Bronchial epithelial cell (primary cell): ENCODE results near the gene WNK4. TPM values are rescaled to one million over a fixed set of nuclear protein-coding genes. Genes with fewer than 3 reads are reported as not detected.
"Not testable (repeated sequence)": the region's sequence is repeated elsewhere in the genome, so short reads cannot be mapped to it uniquely, and the experiment has no call there.

ENCODE experiments used
- DNase-seq: peaks from one replicate; pipeline ENCODE4 v3.0.0-alpha.2; 2010; ENCODE audit warnings: low read depth
- FAIRE-seq: peaks from 2 replicates; lab custom pipeline; 2011; peaks lifted over from hg19 to GRCh38; lab: Jason Lieb, UNC
- H3K27me3 ChIP-seq: 2 replicates; pipeline ENCODE4 v1.5.1; 2011; ENCODE audit warnings: low read length; ENCODE audit not compliant: control insufficient read depth, insufficient read depth
- H3K36me3 ChIP-seq: 2 replicates; pipeline ENCODE4 v1.5.1; 2011; ENCODE audit warnings: low read length; ENCODE audit not compliant: control insufficient read depth, insufficient read depth
- H3K4me3 ChIP-seq: 2 replicates; pipeline ENCODE4 v1.5.1; 2011; ENCODE audit warnings: mild to moderate bottlenecking, low read depth, low read length, control low read depth
- total RNA-seq: library from RNA; depleted of rRNA; stranded (reverse); fragments of >200 nt; gene quantifications from 2 replicates; pipeline ENCODE4 v1.2.1, GENCODE V29; 2014
- TF ChIP-seq, protein P1 (sequence below): IDR thresholded peaks from 2 replicates; pipeline ENCODE4 v1.5.1; 2011; ENCODE audit warnings: mild to moderate bottlenecking, moderate library complexity, low read length, control low read depth, inconsistent platforms; ENCODE audit not compliant: insufficient read depth, severe bottlenecking

Gene WNK4
- total RNA-seq, 1 donor from 2014 or later, result under 0.01 TPM

DNA sequence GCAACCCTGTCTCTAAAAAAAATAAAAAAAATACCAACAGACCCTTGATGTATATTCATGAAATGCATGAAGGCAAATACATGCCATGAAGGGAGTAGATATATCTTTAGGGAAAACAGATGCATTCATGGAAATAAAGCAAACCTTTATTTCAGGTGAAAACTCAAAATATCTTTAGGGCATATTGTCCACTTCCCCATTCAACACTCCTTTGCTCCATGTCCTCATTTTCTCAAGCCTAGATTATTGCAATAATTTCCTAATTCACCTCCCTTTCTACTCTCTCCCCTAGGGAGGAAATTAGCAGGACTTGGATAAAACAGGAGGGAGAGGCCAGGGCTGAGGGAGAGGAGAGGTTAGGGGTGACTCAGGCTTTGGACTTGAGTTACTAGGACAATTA lies 12.9 kb upstream of the WNK4 start:
- H3K4me3 ChIP-seq, result no peak overlapping the region
- H3K36me3 ChIP-seq, result no peaks in the 10 kb centered on the region
- DNase-seq (no peak), FAIRE-seq (no peak)
- H3K27me3 ChIP-seq, result no peaks in the 10 kb centered on the region
- TF ChIP-seq, protein P1, sequence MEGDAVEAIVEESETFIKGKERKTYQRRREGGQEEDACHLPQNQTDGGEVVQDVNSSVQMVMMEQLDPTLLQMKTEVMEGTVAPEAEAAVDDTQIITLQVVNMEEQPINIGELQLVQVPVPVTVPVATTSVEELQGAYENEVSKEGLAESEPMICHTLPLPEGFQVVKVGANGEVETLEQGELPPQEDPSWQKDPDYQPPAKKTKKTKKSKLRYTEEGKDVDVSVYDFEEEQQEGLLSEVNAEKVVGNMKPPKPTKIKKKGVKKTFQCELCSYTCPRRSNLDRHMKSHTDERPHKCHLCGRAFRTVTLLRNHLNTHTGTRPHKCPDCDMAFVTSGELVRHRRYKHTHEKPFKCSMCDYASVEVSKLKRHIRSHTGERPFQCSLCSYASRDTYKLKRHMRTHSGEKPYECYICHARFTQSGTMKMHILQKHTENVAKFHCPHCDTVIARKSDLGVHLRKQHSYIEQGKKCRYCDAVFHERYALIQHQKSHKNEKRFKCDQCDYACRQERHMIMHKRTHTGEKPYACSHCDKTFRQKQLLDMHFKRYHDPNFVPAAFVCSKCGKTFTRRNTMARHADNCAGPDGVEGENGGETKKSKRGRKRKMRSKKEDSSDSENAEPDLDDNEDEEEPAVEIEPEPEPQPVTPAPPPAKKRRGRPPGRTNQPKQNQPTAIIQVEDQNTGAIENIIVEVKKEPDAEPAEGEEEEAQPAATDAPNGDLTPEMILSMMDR, result no peak

GRCh38 chr17:42768006-42768405 lies 12.4 kb upstream of the WNK4 start:
- FAIRE-seq, H3K4me3 ChIP-seq, H3K36me3 ChIP-seq, H3K27me3 ChIP-seq, DNase-seq: not testable (repeated sequence)

- FAIRE-seq, DNase-seq, H3K4me3 ChIP-seq: not testable (repeated sequence)
Observed at GRCh38 chr17:42769964-42770363, 10.4 kb upstream of the WNK4 start.

DNA sequence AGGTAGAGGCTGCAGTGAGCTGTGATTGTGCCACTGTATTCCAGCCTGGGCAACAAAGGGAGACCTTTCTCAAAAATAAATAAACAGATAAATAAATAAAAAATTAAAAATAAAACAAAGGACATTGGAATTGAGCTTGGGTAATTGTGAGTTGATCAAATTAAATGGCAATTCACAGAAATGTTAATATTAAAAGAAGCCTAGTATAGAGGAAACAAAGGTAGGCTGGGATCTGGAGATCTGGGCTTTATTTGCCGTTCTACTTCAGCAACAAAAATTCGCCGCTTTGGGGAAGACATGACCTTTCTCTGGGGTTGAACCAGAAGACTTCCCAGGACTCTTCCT lies 7.5 kb upstream of the WNK4 start:
- FAIRE-seq, result no peak
- DNase-seq, result no peak
- Histone ChIP-seq H3K4me3 (peak overlapping the region; percentile 72), H3K27me3 (no peaks in the 10 kb centered on the region), H3K36me3 (peaks cover 8% of the 10 kb centered on the region)
- TF ChIP-seq, protein P1, result no peak

More at GRCh38 chr17:42769964-42770363, 10.4 kb upstream of the WNK4 start:
- H3K27me3 ChIP-seq, H3K36me3 ChIP-seq: not testable (repeated sequence)

DNA sequence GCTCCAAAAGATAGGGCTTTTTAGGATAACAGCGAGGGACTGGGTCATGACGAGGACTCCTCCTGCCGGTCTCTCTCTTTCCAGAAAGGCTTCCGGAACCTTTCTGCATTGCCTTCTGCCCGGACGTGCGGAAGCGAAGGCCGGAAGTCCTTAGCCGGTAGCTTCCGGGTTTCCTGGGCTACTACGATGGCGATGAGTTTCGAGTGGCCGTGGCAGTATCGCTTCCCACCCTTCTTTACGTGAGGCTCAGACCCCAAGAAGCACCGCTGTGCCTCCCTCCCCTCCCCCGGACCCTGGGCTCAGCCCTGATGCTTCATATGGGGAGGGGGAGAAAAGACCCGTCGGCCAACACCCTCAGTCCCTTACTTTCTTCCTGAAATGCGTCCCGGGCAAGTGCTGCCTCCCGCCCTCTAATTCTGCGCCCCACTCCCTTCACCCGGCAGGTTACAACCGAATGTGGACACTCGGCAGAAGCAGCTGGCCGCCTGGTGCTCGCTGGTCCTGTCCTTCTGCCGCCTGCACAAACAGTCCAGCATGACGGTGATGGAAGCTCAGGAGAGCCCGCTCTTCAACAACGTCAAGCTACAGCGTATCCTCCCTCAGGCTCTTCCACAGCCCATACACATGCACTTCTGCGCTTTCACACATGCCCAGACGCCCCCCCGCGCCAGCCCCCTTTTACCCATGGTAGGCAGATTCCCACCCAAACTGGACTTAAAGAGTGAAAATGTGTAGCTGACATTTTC lies 6.9 kb upstream of the WNK4 start, which contains the start of gene VPS25:
Gene VPS25 (plus strand): TSS at position 160 of the 746 bp plus-strand sequence. CDS start 27 bp downstream, at position 187.
- Histone ChIP-seq H3K4me3 (peak within 1 kb of the TSS; percentile 72), H3K36me3 (peaks cover 9% of the 10 kb centered on the region), H3K27me3 (no peaks in the 10 kb centered on the region)
- peak; percentile 67 for DNase-seq
- TF ChIP-seq, protein P1, result peak; percentile 41
- no peak for FAIRE-seq

- H3K36me3 ChIP-seq, result peaks cover 14% of the 10 kb centered on the region
- no peaks in the 10 kb centered on the region for H3K27me3 ChIP-seq
- H3K4me3 ChIP-seq, result peak overlapping the region; percentile 72
- DNase-seq (peak; percentile 51), FAIRE-seq (no peak)
- TF ChIP-seq, protein P1, result no peak
Observed at GRCh38 chr17:42774066-42774745, 6.2 kb upstream of the WNK4 start.
